HG03575 (cell line): ENCODE data around the gene XPO4.

Source experiments
- ATAC-seq: cut with Tn5 transposase; IDR thresholded peaks from one replicate; pipeline ENCODE4 v1.9.1; 2021; ENCODE audit not compliant: unreplicated experiment, insufficient number of reproducible peaks, low FRiP score; ENCODE audit errors: extremely low read depth

XPO4 gene

DNA sequence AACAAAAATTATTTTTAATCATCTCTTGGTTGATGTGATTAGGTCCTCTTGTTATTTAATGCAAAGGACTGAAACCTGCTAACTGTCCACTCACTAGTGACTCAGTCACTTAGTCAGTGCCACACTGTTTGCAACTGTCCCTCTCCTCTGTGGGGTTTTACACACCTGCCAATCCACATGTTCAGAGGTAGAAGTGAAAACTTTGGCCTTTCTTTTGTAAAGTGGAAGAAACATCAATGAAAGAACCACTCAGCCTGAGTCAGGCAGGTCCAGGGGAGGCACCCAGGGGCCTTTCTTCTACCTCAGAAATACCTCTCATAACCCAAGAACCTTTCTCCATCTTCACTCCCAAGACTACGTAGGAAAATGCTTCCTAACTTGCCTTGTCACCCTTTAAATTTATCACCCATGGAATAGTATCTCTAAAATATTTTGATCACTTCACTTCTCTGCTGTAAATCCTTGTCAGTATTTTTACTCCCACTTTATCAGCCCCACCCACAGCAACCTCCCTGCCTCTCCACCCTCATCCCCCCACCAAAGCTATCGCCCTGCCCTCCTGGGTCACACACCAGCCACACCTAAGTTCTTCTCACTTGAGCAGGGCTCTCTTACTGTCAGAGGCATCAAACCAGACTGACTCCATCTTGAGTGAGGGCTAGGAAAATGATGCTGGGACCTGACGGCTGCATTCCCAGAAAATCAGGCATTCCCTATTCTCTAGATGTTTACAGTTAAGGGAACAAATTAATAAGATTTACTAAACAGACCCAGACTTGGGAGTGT is 99.2 kb downstream of the XPO4 start:
- ATAC-seq: no peak

DNA sequence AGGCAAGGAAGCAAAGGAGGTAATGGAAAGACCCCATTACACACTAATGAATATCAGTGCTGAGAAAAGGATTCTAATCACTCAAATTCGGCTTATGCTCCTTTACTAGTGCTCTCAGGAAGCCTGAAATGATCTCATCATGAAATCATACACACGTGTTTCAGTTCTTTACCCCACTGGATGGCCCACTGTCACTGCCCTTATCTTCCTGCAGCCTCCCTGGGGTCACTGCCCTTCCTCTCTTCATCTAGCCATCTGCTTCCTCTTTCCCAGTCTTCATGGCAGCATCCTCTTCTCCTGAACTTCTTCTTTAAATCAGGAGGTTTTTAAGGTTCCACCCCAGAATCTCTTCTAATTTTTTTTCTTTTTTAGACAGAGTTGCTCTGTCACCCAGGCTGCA is 100.8 kb downstream of the XPO4 start:
- ATAC-seq: no peak

DNA sequence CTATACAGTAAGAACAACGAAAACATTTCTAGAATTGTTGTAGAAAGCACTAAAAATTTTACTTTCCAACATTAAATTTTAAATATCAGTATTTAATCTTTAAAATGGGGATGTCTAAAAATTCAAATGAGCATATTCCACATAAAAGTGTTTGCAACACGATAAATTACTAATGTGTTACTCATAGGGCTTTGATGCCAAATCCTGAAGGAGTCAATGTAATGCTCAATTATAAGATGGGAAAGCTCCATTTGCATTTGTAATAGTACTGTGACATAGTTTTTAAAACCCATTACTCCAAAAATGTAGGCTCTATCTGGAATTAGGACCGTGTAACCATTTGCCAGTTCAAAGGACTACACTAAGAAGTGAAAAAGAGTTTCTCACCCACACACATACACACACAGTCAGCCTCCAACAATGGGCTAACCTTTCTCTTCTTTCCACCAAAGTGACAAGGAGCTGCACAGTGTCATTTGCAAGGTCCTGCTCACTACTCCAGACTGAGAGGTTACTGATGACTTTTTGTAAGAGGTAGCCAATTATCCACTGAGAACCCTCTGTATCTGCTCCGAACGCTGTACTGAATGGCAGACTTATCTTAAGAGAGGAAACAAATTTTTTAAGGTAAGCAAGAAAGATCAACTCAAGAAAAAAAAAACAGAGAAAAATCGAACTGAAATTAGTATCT is 102.7 kb downstream of the XPO4 start:
- no peak for ATAC-seq

DNA sequence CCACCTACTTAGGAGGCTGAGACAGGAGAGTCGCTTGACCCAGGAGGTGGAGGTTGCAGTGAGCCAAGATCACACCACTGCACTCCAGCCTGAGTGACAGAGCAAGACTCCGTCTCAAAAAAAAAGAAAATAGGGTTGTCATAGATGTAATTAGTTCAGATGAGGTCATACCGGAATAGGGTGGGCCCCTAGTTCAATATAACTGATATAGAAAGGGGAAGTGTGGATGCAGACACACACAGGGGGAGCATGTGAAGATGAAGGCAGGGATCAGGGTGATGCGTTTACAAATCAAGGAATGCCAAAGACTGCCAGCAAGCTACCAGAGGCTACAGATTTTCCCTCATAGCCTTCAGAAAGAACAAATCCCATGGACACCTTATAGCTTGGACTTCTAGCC is 104.5 kb downstream of the XPO4 start:
- no peak for ATAC-seq

- no peak for ATAC-seq
Measured at GRCh38 chr13:20796791-20797508, 105.6 kb downstream of the XPO4 start.

DNA sequence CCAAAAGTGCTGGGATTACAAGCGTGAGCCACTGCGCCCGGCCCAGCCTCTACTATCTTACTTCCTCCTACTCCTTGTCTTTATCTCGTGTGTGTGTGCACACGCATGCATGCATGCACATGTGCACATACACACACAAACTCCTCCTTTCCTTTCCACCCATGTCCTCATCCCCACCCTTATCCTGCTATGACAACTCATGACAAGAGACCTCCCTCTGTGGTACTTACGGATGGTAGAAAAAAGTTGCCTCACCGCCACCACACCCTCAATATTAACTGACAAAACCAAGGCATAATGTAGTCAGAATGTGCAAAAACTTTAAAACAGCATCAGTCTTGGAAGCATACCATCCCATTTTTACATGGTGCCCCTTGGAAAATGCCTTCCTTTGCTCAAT is 112.9 kb downstream of the XPO4 start:
- no peak for ATAC-seq

GRCh38 chr13:20788312-20788711 is 114.2 kb downstream of the XPO4 start:
- ATAC-seq: no peak

DNA sequence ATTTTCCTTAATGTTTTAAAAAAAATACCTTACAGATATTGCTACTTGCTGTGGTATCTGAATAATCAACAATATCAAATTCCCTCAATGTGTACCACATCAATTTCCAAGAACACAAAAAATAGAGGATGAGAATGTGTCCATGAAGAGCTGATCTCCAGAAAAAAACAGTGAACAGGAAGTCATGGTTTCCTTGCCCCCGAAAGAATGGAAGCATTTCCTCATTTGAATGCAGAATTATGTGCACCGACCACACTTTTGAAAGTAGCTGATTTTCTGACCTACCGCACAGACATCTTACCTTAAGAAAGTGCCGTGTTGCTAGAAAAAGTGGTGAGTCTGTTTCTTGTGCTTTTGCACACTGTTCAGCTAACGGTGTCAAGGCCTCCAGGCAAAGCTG is 115.4 kb downstream of the XPO4 start:
- ATAC-seq: no peak

- peak; percentile 49 for ATAC-seq
Measured at GRCh38 chr13:20782116-20782708, 120.3 kb downstream of the XPO4 start.

DNA sequence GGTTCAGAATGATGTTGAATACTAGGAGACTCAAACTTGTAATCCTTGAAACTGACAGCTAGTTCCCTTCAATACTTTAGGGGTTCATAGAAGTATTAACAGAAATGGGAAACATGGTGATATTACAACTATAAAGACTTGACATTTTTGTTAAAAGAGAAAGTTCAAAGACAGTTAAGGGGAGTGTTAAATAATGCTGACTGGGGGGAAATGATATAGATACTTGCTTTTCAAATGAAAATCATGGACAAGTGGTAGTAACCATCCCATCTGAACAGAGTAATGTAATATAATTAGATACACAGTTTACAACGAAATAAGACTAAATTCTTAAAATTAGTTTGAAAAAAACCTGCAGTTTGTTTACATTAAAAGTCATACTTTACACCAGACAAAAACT is 122.2 kb downstream of the XPO4 start:
- ATAC-seq: no peak

DNA sequence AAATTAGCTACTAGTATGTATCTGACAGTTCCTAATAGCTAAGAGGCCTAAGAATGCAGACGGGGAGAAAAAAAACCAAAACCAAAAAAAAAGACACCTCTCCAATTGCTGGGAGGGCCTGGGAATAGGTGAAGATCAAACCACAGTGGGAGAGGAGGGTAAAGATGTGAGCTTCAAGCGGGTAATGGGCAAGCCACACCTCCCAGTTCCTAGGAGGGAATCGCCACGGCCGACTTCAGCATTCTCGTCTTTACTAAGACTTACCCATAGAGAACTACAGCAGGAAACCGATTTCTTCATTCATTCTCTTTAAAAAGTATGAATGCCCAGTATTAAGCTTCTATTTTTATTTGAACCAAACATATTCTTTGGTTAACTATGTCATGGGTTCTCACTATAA is 123.1 kb downstream of the XPO4 start:
- no peak for ATAC-seq

- ATAC-seq: no peak
Measured at GRCh38 chr13:20778311-20778710, 124.2 kb downstream of the XPO4 start.

DNA sequence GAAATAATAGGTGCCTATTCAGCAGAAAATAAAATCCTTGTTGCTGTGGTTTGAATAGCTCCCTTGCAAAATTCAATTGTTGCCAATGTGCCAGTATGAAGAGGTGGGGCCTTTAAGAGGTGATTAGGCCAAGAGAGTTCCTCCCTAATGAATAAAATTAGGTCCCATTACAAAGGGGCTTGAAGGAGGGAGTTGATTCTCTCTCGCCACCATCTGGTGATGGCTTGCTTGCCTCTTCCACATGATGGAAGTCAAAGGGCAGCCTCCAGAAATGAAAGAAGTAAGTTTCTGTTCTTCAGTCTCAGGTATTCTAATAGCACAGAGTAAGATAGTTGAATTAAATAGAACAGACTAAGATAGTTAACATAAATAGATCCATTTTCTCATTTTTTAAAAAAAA is 125.8 kb downstream of the XPO4 start:
- ATAC-seq: no peak

DNA sequence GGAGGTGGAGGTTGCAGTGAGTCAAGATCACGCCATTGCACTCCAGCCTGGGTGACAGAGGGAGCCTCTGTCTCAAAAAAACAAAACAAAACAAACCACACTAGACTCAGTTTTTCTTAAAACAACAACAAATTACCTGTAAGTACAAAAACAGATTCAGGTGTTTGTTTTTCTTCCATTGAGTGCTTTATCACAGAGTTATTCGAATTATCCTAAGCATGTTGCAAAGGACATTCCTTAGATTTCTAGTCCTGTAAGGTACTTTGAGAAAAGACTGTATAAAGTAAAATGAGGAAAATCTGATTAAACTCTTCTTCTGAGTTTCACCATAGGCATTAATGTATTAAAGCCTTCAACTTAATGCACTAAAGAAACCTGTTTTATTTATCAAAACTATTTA is 126.6 kb downstream of the XPO4 start:
- ATAC-seq: no peak

GRCh38 chr13:20774746-20775145 is 127.8 kb downstream of the XPO4 start:
- no peak for ATAC-seq

- no peak for ATAC-seq
Measured at GRCh38 chr13:20773194-20774080, 129.1 kb downstream of the XPO4 start, which contains the start of gene EEF1AKMT1. Gene EEF1AKMT1 (minus strand): TSS chr13:20773961. CDS start chr13:20757598, 16,363 bp downstream.

- ATAC-seq: no peak
Measured at GRCh38 chr13:20772401-20773131, 130.0 kb downstream of the XPO4 start.

GRCh38 chr13:20769834-20770233 is 132.7 kb downstream of the XPO4 start:
- no peak for ATAC-seq
